GM21423 (cell line): Measurements from ENCODE around the gene SPG7.

Experiments used
- ATAC-seq: cut with Tn5 transposase; IDR thresholded peaks from one replicate; pipeline ENCODE4 v1.9.1; 2021; ENCODE audit warnings: mild to moderate bottlenecking, moderate library complexity; ENCODE audit not compliant: unreplicated experiment

Gene SPG7

GRCh38 chr16:89545044-89545830 is 37.0 kb downstream of the SPG7 start:
- no peak for ATAC-seq

- no peak for ATAC-seq
These were observed 37.8 kb downstream of the SPG7 start for GRCh38 chr16:89545831-89546574.

GRCh38 chr16:89546781-89547180 is 38.6 kb downstream of the SPG7 start:
- ATAC-seq, result no peak

GRCh38 chr16:89547291-89547690 is 39.1 kb downstream of the SPG7 start:
- no peak for ATAC-seq

GRCh38 chr16:89547860-89548259 is 39.7 kb downstream of the SPG7 start:
- no peak for ATAC-seq

- no peak for ATAC-seq
These were observed 40.3 kb downstream of the SPG7 start for GRCh38 chr16:89548344-89549006.

- ATAC-seq, result no peak
These were observed 41.0 kb downstream of the SPG7 start for GRCh38 chr16:89549007-89549700.

- ATAC-seq, result no peak
These were observed 42.3 kb downstream of the SPG7 start for GRCh38 chr16:89550421-89551007.

GRCh38 chr16:89552329-89552728 is 44.1 kb downstream of the SPG7 start:
- no peak for ATAC-seq

GRCh38 chr16:89552913-89553312 is 44.7 kb downstream of the SPG7 start:
- no peak for ATAC-seq

GRCh38 chr16:89553733-89554132 is 45.5 kb downstream of the SPG7 start:
- ATAC-seq, result no peak

GRCh38 chr16:89554343-89554742 is 46.1 kb downstream of the SPG7 start:
- no peak for ATAC-seq

- no peak for ATAC-seq
These were observed 47.1 kb downstream of the SPG7 start for GRCh38 chr16:89555265-89555664.

- no peak for ATAC-seq
These were observed 47.6 kb downstream of the SPG7 start for GRCh38 chr16:89555780-89556179.

GRCh38 chr16:89556750-89557689 is 48.8 kb downstream of the SPG7 start:
- no peak for ATAC-seq

- no peak for ATAC-seq
These were observed 49.7 kb downstream of the SPG7 start for GRCh38 chr16:89557690-89558490.

- ATAC-seq, result peak; percentile 80
These were observed 52.4 kb downstream of the SPG7 start, which contains the start of gene RPL13 for GRCh38 chr16:89560378-89561141. Gene RPL13, plus strand, starts transcription at chr16:89560682. Its CDS starts 278 bp downstream, at chr16:89560960.
